Stimulated activated CD8-positive, alpha-beta memory T cell treated with anti-CD3 and anti-CD28 coated beads, Interleukin-15, amount 100 ng/mL, for 1 hour (primary cell): Measurements from ENCODE around the gene COQ8A.
"Not testable (repeated sequence)": the region's sequence is repeated elsewhere in the genome, so short reads cannot be mapped to it uniquely, and the experiment has no call there.

ENCODE experiments used
- DNase-seq: peaks from one replicate; pipeline ENCODE4 v3.0.0-alpha.2; 2020; ENCODE audit warnings: low read depth

The COQ8A gene

DNA sequence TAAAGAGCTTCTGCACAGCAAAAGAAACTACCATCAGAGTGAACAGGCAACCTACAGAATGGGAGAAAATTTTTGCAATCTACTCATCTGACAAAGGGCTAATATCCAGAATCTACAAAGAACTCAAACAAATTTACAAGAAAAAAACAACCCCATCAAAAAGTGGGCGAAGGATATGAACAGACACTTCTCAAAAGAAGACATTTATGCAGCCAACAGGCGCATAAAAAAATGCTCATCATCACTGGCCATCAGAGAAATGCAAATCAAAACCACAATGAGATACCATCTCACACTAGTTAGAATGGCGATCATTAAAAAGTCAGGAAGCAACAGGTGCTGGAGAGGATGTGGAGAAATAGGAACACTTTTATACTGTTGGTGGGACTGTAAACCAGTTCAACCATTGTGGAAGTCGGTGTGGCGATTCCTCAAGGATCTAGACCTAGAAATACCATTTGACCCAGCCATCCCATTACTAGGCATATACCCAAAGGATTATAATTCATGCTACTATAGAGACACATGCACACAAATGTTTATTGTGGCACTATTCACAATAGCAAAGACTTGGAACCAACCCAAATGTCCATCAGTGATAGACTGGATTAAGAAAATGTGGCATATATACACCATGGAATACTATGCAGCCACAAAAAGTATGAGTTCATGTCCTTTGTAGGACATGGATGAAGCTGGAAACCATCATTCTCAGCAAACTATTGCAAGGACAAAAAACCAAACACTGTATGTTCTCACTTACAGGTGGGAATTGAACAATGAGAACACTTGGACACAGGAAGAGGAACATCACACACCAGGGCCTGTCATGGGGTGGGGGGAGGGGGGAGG, 10.6 kb upstream of the COQ8A start:
- not testable (repeated sequence) for DNase-seq

DNA sequence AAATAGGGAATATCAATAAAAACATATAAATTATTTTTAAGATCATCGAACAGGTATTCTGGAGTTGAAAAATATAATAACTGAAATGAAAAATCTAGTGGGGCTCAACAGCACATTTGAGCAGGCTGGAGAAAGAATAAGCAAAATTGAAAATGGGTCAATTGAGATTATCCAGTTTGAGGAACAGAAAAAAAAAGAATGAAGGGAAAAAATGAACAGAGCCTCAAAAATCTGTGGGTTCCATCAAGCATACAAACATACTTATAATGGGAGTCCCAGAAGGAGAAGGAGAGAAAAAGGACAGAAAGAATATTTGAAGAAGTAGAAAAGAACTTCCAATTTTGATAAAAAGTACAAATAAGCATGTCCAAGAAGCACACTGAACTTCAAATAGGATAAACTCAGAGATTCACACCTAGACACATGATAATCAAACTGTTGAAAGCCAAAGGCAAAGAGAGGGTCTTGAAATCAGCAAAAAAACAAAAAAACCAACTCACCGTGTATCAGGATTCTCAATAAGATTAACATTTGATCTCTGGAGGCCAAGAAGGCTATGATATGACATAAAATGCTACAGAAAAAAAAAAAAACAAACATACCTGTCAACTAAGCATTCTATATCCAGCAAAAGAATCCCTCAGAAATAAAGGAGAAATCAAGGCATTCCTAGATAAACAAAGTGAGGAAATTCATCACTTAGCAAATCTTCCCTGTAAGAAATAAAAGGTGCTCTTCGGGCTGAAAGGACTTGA, 5.4 kb upstream of the COQ8A start:
- no peak for DNase-seq

DNA sequence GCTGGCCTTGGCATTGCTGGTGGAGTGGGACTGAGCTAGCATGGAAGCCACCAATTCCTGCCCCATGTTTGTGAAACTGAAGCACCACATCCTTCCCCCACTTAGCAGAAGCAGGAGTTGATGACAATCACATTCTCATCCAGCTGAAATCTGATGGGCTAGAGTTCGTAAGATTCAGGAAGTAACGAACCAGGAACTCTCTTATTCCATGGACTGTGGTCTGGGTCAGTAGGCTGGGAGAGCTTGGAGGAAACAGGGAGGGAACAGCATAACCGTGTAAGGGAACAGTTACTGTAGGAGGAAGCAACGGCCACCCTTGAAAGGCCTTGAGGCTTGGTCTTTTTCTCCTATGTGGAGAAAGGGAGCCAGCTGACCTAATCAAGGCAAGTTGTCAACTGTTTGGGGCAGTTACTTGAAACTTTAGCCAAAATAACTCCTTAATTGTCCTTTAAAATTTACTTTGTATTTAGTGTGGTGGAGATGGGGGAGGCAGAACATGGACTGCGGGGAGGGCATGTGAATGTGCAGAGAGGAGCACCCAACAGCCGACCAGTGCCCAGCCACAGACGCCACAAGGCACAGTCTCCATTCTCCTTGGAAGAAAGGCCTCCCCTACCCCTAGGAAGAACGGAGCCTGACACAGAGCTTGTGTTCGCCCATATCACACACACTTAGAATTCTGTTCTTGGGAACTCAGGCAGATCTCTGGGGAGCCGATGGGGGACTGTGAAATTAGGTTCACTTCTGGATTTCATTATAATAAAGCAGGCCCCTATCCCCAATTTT, 2.0 kb upstream of the COQ8A start:
- no peak for DNase-seq

DNA sequence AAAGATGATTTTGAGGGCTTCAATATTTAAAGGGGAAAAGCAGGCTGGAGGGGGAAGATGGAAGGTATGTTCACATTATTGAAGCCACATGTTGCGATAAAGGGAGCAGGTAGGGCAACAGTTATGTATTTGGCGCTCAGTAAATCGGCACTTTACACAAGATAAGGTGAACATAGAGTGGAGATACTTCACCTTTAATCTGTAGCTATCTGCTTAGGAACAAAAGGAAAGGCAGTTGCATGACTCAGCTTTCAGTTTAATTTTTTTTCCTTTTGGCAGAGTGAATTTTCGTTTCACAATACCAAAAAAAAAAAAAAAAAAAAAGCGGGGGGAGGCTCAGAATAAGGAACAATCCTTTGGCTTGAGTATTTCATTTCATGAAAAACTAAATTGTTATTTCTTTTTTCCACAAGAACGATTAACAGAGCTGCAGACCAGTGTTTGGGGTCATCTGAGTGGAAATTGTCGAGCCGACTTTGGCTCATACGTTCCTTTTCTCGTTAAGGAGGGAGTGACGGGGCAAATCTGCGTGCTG, 1.1 kb upstream of the COQ8A start:
- no peak for DNase-seq

DNA sequence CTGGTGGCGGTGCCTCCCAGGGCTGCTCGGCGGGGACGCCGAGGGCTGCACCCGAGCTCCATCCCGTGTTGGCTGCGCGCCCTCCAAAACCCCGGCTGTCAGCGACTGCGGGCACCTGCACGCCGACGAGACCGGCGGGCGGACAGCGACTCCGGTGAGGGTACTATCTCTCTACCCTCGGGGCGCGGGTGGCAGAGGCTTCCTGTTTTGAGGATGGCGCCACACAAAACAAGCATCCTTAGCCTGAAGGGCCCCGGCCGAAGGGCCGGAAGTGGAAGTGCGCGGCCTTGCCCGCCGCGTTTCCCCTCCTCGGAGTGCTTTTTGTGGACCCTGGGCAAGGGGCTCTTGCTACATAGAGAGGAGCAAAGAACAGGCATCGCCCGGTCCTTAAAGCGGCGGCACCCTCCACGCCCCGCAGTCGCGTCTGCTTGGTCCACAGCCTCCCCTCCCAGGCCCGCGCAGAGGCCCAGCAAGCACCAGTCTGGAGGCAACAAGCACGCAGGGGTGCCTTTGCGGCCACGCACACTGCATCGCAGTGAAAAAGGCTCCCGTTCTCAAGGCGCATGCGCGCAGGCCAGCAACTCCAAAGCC, 561 bp upstream of the COQ8A start:
- peak; percentile 30 for DNase-seq

DNA sequence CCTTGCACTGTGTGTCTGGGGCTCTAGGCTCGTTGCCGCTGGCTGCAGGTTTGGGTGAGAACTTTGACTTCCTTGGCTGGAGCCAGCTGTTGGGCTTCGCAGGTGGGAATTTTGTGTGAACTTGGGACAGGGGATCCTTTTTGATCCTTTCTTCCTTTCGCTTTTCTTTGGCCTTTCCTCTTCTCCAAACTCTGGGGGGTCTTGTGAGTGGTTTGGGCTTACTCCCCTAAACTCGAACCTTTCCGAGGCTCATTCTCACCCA, 643 bp downstream of the COQ8A start:
- no peak for DNase-seq

DNA sequence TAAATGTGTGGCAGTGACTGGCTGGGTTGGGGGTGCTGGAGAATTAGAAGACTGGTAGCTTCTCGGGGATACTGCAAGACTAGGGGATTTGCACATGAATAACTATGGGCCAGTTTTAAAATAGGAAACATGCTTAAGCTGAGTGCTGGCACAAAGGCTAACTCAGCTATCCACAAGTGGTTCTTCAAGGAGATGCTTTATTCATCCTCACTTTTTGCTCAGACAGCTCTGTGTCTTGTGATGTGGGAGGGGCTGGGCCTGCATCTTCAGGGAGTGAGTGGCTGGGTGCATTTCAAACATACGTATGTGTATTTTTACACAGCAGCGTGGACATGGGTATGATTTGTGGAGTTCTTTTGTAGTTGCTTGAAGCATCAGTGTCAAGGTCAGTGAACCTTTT, 2.3 kb downstream of the COQ8A start:
- no peak for DNase-seq

DNA sequence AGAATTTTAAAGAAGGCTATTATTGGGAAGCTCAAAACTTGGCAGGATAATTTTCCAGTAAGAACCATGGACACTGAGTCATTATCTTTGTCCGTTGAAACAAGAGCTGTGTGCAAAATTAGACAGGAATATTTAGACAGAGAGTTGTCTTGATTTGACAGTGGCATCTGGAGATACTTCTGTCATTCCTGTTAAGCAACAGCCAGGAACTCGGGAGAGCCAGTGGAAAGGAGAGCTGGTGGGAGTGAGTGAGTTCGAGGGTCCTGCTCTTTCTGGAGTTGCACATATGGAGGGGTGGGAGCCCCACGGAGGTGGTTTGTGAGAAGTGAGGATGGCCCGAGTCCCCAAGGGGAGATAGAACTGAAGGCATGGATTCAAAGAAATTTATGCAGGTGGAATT, 3.1 kb downstream of the COQ8A start:
- DNase-seq: no peak

DNA sequence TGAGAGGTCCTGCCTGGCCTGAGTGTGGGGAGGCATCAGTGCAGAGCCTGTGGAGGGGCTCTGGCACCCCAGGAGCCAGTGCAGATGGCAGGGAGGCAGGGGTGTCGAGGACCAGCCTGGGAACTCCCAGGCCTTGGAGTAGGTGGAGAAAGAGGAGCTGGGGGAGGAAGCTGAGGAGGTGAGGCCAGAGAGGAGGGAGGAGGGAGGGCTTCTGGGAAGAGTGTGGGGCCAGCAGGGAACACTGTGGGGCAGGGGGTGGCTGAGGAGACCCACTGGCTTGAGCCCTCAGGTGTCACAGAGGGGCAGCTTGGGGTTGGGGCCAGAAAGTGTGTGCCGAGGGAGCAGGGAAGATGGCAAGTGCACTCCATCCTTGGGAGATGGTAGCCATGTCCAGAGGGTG, 3.8 kb downstream of the COQ8A start:
- DNase-seq: no peak

DNA sequence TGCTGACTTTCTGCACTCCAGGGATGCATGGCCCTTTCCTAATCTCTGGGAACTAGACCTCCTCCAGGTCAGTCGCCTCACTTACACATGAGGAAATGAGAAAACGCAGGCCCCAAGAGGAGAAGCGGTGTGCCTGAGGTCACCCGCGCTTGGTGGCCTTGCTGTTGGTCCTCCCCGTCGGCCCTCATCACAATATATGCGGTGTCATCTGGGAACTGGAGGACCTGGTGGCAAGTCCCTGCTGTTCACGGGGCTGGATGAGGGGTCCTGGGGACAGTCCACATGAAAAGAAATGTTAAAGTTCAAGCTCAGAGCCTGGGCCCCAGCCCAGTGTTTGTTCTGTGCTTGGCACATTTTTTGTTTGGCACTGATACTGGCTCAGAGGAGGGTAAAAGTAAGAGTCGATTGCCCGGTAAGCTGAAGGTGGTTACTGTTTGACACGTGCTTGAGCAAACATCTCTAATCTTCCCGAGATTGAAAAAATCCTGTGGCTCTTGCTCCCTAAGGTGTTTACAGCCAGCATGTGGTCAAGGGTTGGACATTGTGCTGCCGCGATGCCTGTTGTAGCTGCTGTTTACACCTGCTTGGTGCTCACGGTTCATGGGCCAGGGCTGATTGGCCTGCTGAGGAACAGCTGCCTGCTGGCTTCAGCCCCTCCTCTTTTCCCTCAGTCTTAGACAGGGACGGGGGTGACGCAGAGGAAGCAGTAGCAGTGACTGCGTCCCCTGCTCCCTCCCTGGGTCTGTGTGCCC, 5.2 kb downstream of the COQ8A start:
- no peak for DNase-seq

DNA sequence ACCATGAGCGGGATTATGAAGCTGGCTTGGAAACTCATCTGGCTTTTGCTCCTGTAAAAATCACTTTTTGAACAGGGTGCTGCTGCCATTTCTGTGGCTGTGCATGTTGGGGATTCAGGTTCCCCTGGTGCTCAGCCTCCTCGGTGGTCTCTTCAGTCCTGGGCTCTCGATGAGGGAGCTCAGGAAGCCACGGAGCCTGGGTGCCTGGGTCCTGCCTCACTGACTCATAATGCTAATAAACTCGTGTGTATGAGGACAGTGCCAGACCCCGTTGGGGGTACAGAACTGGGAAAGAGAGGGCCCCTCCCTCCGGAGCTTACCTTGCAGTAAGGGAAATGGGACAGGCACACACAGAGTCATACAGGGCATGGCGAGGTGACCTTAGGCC, 5.8 kb downstream of the COQ8A start:
- DNase-seq: no peak

DNA sequence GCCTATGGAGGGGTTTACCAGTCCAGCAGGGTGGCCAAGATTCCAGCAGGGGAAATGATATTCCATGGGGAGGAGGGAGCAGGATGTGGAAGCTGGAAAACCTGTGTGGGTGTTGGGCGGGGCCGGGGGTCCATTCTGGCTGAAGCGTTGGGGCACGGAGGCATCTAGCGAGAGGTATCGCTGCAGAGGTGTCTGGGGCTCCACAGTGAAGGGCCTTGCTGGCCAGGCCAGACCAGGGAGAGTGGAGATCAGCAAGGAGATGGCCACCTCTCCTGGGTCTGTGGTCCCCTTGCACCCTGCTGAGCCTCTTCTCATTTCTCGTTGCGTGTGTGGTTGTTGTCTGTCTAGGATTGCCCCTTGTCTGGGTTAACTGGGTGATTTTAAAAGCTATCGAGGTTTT, 6.2 kb downstream of the COQ8A start:
- no peak for DNase-seq

DNA sequence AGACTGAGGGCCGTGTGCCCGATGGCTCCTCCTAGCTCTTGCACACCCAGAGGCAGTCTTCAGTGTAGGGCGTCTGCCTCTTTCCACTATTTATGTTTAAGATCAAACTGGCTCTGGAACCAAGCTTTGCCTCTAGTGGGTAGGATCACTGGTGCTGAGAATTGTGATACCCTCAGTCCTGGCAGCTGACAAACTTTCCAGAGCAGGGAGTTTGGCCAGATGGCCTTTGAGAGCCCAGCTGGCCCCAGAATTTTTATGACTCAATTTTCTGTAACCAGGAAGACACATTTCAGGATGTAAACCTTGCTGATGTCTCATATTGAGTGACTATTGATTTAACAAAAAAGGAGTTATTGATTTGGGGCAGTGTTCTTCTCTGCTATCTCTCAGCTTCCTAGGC, 6.7 kb downstream of the COQ8A start:
- DNase-seq: no peak

DNA sequence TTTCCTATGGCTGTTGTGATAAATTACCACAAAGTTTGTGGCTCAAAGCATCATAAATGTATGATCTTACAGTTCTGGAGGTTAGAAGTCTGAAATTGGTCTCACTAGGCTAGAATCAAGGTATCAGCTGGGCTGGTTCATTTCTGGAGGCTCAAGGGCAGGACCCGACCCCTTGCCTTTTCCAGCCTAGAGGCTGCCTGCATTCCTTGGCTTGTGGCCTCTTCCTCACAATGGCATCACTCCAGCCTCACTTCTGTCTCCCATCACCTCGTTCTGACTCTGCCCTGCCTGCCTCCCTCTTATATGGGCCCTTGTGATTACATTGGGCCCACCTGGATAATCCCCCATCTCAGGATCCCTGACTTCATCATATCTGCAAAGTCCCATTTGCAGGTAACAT, 8.0 kb downstream of the COQ8A start:
- DNase-seq: no peak

DNA sequence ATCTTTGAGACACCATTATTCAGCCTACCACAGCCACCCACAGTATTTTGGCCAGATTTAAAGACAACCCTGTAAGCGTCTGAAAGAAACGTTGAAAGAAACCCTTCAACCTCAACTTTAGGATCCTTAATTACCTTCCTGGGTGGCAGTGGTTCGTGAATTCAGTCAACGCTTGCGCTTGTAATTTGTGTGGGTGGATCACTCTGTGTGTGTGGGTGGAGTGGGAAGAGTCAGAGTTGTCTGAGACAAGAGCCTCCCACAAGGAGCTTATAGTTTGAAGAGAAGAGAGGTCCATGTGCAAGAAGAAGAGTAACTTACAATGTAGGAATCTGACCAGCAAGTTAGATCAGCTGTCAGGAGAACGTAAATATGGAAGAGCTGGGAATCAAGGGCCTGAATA, 8.4 kb downstream of the COQ8A start:
- DNase-seq: no peak

DNA sequence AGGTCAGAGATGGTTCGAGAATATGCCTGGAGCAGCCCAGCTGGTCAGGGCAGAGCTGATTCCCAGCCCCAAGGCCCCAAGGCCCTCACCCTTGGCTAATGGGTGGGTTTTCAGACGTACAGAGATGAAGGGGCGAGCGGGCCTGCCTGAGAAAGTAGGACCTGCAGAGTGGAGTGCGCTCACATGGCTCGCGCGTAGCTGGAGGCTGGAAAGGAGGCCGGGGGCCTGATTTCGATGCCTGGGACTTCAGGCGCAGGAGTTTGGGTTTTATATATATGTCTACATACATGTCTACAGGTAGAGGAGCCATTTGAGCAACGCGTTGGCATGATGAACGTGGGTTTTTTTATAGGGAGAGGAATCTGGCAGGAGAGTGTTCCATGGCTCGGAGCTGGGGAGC, 8.9 kb downstream of the COQ8A start:
- no peak for DNase-seq

DNA sequence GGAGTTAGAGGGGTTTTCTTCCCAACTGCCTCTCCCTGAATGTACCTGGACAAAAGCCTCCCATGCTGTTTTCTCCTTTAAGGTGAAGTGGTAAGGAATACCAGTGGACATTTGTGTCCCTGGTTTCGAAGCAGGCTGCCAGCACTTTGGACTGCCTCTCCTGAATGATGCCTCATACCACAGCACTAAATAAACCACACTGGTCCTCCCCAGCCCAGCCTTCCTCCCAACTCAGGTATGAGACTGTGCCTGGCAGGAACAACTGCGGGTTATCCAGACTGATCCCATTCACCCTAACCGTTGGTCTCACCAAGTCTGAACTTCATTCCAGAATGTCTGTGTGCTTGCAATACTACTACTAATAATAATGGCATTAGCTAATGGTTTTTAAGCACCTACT, 9.3 kb downstream of the COQ8A start:
- no peak for DNase-seq

DNA sequence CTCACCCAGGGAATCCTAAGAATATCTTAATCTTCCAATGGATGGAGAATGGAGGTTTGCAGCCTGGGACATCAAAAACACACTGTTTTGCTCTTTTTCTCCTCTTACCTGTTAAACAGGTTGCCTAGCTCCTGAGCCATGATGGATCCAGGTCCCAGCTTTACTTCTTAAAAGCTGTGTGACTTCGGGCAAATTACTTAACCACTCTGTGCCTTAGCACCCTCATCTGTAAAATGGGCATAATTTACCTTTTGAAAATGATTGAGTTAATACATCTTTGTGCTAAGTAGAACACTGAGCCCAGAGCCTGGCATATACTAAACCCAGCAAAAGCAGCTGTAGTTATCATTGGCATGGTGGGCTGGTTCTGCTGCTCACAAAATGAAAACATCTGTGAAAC, 10.2 kb downstream of the COQ8A start:
- no peak for DNase-seq

DNA sequence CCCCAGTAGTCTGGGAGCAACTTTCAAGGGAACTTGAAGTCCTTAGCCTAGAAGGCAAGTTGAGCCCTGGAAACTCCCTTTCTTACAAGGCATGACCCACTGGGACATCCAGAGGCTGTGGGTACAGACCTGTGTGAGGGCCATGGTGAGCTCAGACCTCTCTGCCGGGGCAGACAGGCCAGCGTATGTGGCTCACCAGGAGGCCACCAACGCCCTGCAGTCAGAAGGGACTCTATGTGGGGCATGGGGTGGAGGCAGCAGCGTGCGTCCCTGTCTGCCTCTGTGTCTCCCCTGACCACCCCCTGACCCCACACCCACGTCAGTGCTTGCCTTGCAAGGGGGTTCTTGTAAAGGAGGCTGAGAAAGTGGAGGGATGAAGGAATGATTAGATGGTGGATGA, 10.8 kb downstream of the COQ8A start:
- DNase-seq: no peak

DNA sequence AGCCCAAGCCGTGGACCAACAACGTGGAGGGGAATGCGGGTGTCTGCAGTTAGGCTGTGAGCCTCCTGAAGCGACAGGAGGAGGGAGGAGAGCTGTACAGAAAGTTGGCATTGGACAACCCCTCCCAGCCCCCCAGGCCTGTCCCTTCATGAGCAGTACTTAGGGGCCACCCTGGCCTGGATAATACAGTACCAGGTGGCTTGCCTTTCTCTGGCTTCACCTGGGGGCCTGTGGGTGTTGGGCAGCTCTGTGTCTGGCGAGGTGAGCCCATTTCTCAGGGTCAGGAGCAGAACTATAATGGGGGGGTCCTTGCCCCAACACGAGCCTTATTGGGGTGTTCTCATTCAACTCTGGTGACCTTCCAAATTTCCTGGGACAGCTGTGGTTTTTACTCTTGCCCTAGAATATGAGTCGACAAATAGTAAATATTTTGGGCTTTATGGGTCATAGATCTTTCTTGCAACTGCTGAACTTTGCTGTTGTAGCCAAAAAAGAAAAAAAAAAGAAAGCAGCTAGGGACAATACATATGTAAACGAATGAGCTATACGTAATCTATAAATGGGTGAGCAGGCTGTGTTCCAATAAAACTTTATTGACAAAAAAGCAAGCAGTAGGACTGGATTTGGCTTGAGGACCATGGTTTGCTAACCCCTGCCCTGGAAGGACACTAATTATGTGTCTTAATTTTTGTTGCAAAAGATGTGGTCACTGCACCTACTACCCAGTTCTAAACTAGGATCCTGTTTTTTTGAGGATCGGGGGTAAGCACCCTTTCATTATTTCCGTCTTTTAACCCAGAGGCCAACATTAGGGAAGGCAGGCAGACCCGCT, 11.4 kb downstream of the COQ8A start:
- no peak for DNase-seq

DNA sequence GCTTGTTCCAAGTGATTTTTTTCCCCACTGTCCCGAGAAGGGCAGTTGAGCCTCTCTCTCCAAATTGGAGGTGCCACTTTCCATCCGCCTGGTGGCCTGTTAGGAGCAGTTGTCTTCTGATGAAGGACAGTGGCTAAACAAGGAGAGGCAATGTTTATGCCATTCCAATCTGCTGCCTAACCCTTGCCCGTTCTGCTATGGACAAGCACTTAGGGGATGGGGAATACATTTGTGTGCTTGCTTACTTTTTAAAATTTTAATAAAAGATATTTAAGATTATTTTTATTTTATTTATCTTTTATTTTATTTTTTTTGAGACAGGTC, 12.0 kb downstream of the COQ8A start:
- no peak for DNase-seq
